HEK293 (cell line): ENCODE results near the gene AK8.
A peak's percentile ranks its signal among the peaks of the same experiment; 100 is the strongest.

Source experiments
- ATF2 ChIP-seq: fragments of 450-650 bp; formaldehyde crosslinking; IDR thresholded peaks from 2 replicates; pipeline ENCODE4 v1.5.1; 2016; ENCODE audit warnings: missing biosample characterization, missing genetic modification characterization, low read depth
- FEZF1 ChIP-seq: fragments of 450-650 bp; formaldehyde crosslinking; IDR thresholded peaks from 2 replicates; pipeline ENCODE4 v1.5.1; 2016; ENCODE audit warnings: missing biosample characterization, missing genetic modification characterization
- HOXC10 ChIP-seq: sonication (generic); formaldehyde crosslinking; IDR thresholded peaks from 2 replicates; pipeline ENCODE4 v1.8.1; 2023; ENCODE audit warnings: mild to moderate bottlenecking, missing genetic modification reagents
- INSM2 ChIP-seq: fragments of 450-650 bp; formaldehyde crosslinking; IDR thresholded peaks from 2 replicates; pipeline ENCODE4 v1.5.1; 2016; ENCODE audit warnings: missing biosample characterization, missing genetic modification characterization
- RBAK ChIP-seq: fragments of 450-650 bp; formaldehyde crosslinking; IDR thresholded peaks from 2 replicates; pipeline ENCODE4 v1.5.1; 2016; ENCODE audit warnings: missing biosample characterization, missing genetic modification characterization
- REPIN1 ChIP-seq: fragments of 450-650 bp; formaldehyde crosslinking; IDR thresholded peaks from 2 replicates; pipeline ENCODE4 v1.5.1; 2017; ENCODE audit warnings: missing biosample characterization, missing genetic modification characterization, low read depth
- SCRT1 ChIP-seq: fragments of 450-650 bp; formaldehyde crosslinking; IDR thresholded peaks from 2 replicates; pipeline ENCODE4 v1.5.1; 2016; ENCODE audit warnings: missing biosample characterization, missing genetic modification characterization, borderline replicate concordance
- ZBTB11 ChIP-seq: fragments of 450-650 bp; formaldehyde crosslinking; conservative IDR thresholded peaks from 2 replicates; pipeline ENCODE4 v1.5.1; 2016; ENCODE audit warnings: low read depth, missing biosample characterization, missing genetic modification characterization
- ZBTB7A ChIP-seq: fragments of 450-650 bp; formaldehyde crosslinking; IDR thresholded peaks from 2 replicates; pipeline ENCODE4 v1.5.1; 2016; ENCODE audit warnings: low read depth, missing biosample characterization, missing genetic modification characterization
- ZEB2 ChIP-seq: fragments of 450-650 bp; formaldehyde crosslinking; IDR thresholded peaks from 2 replicates; pipeline ENCODE4 v1.5.1; 2016; ENCODE audit warnings: missing biosample characterization, missing genetic modification characterization
- ZNF138 ChIP-seq: fragments of 450-650 bp; formaldehyde crosslinking; IDR thresholded peaks from 2 replicates; pipeline ENCODE4 v1.5.1; 2016; ENCODE audit warnings: missing biosample characterization, missing genetic modification characterization, borderline replicate concordance
- ZNF140 ChIP-seq: fragments of 450-650 bp; formaldehyde crosslinking; IDR thresholded peaks from 2 replicates; pipeline ENCODE4 v1.5.1; 2016; ENCODE audit warnings: missing biosample characterization, missing genetic modification characterization
- ZNF184 ChIP-seq: fragments of 450-650 bp; IDR thresholded peaks from 2 replicates; pipeline ENCODE4 v1.5.1; 2018; ENCODE audit warnings: missing biosample characterization, mild to moderate bottlenecking, missing genetic modification characterization
- ZNF302 ChIP-seq: fragments of 450-650 bp; formaldehyde crosslinking; IDR thresholded peaks from 2 replicates; pipeline ENCODE4 v1.5.1; 2016; ENCODE audit warnings: missing biosample characterization, missing genetic modification characterization, low read depth
- ZNF341 ChIP-seq: fragments of 450-650 bp; formaldehyde crosslinking; IDR thresholded peaks from 2 replicates; pipeline ENCODE4; 2016; ENCODE audit warnings: low read depth, missing biosample characterization, missing genetic modification characterization
- ZNF391 ChIP-seq: fragments of 450-650 bp; formaldehyde crosslinking; IDR thresholded peaks from 2 replicates; pipeline ENCODE4 v1.5.1; 2016; ENCODE audit warnings: low read depth, missing biosample characterization, missing genetic modification characterization, borderline replicate concordance
- ZNF521 ChIP-seq: fragments of 450-650 bp; formaldehyde crosslinking; IDR thresholded peaks from 2 replicates; pipeline ENCODE4 v1.5.1; 2017; ENCODE audit warnings: missing biosample characterization, mild to moderate bottlenecking, missing genetic modification characterization
- ZNF529 ChIP-seq: fragments of 450-650 bp; formaldehyde crosslinking; IDR thresholded peaks from 2 replicates; pipeline ENCODE4 v1.5.1; 2017; ENCODE audit warnings: missing genetic modification characterization, missing biosample characterization; ENCODE audit not compliant: insufficient replicate concordance
- ZNF548 ChIP-seq: fragments of 450-650 bp; formaldehyde crosslinking; IDR thresholded peaks from 2 replicates; pipeline ENCODE4 v1.5.1; 2016; ENCODE audit warnings: missing biosample characterization, missing genetic modification characterization
- ZNF549 ChIP-seq: fragments of 450-650 bp; IDR thresholded peaks from 2 replicates; pipeline ENCODE4 v1.5.1; 2018; ENCODE audit warnings: missing biosample characterization, missing genetic modification characterization, mild to moderate bottlenecking, inconsistent platforms, moderate library complexity
- ZNF585B ChIP-seq: fragments of 450-650 bp; formaldehyde crosslinking; IDR thresholded peaks from 2 replicates; pipeline ENCODE4 v1.5.1; 2016; ENCODE audit warnings: missing biosample characterization, missing genetic modification characterization
- ZNF621 ChIP-seq: fragments of 450-650 bp; formaldehyde crosslinking; IDR thresholded peaks from 2 replicates; pipeline ENCODE4 v1.5.1; 2017; ENCODE audit warnings: missing biosample characterization, missing genetic modification characterization
- ZNF629 ChIP-seq: fragments of 450-650 bp; formaldehyde crosslinking; IDR thresholded peaks from 2 replicates; pipeline ENCODE4 v1.5.1; 2017; ENCODE audit warnings: missing biosample characterization, missing genetic modification characterization
- ZNF701 ChIP-seq: fragments of 450-650 bp; formaldehyde crosslinking; IDR thresholded peaks from 2 replicates; pipeline ENCODE4 v1.5.1; 2016; ENCODE audit warnings: missing biosample characterization, missing genetic modification characterization
- TF ChIP-seq, protein P1 (sequence below): fragments of 450-650 bp; formaldehyde crosslinking; IDR thresholded peaks from 2 replicates; pipeline ENCODE4 v1.5.1; 2017; ENCODE audit warnings: missing biosample characterization, missing genetic modification characterization
- TF ChIP-seq, protein P2 (sequence below): fragments of 450-650 bp; formaldehyde crosslinking; IDR thresholded peaks from 2 replicates; pipeline ENCODE4 v1.5.1; 2016; ENCODE audit warnings: missing biosample characterization, missing genetic modification characterization
- TF ChIP-seq, protein P3 (sequence below): fragments of 450-650 bp; formaldehyde crosslinking; IDR thresholded peaks from 2 replicates; pipeline ENCODE4 v1.5.1; 2016; ENCODE audit warnings: missing biosample characterization, missing genetic modification characterization

The AK8 gene

GRCh38 chr9:132752877-132753592 lies 125.0 kb downstream of the AK8 start (continued):
- TF ChIP-seq, protein P1, sequence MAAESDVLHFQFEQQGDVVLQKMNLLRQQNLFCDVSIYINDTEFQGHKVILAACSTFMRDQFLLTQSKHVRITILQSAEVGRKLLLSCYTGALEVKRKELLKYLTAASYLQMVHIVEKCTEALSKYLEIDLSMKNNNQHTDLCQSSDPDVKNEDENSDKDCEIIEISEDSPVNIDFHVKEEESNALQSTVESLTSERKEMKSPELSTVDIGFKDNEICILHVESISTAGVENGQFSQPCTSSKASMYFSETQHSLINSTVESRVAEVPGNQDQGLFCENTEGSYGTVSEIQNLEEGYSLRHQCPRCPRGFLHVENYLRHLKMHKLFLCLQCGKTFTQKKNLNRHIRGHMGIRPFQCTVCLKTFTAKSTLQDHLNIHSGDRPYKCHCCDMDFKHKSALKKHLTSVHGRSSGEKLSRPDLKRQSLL (tag by site-specific recombination): peak; percentile 39
- TF ChIP-seq ZNF140 (tag by site-specific recombination): no peak
- no peak for TF ChIP-seq REPIN1 (tag by site-specific recombination)
- TF ChIP-seq ZNF138 (tag by site-specific recombination): no peak
- TF ChIP-seq RBAK (tag by site-specific recombination): no peak
- TF ChIP-seq FEZF1 (tag by site-specific recombination): peak; percentile 67; the same call in 1 of the 2 replicates
- no peak for TF ChIP-seq ZNF549 (tag by site-specific recombination)
- TF ChIP-seq, protein P2, sequence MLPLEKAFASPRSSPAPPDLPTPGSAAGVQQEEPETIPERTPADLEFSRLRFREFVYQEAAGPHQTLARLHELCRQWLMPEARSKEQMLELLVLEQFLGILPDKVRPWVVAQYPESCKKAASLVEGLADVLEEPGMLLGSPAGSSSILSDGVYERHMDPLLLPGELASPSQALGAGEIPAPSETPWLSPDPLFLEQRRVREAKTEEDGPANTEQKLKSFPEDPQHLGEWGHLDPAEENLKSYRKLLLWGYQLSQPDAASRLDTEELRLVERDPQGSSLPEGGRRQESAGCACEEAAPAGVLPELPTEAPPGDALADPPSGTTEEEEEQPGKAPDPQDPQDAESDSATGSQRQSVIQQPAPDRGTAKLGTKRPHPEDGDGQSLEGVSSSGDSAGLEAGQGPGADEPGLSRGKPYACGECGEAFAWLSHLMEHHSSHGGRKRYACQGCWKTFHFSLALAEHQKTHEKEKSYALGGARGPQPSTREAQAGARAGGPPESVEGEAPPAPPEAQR (tag by site-specific recombination): no peak
- no peak for TF ChIP-seq ZNF341 (tag by site-specific recombination)
- TF ChIP-seq HOXC10: no peak
- TF ChIP-seq ZNF391 (tag by site-specific recombination): no peak; the same call in 1 of the 2 replicates
- no peak for TF ChIP-seq ZNF585B (tag by site-specific recombination)
- no peak for TF ChIP-seq ZNF184 (tag by site-specific recombination)
- TF ChIP-seq ZNF621 (tag by site-specific recombination): no peak
- TF ChIP-seq INSM2 (tag by site-specific recombination): peak; percentile 72
- no peak for TF ChIP-seq ZNF701 (tag by site-specific recombination)
- no peak for TF ChIP-seq ZNF521 (tag by site-specific recombination)
- TF ChIP-seq ZNF548: no peak
- TF ChIP-seq ZNF302 (tag by site-specific recombination): no peak
- TF ChIP-seq ZBTB7A (tag by site-specific recombination): no peak
- TF ChIP-seq, protein P3, sequence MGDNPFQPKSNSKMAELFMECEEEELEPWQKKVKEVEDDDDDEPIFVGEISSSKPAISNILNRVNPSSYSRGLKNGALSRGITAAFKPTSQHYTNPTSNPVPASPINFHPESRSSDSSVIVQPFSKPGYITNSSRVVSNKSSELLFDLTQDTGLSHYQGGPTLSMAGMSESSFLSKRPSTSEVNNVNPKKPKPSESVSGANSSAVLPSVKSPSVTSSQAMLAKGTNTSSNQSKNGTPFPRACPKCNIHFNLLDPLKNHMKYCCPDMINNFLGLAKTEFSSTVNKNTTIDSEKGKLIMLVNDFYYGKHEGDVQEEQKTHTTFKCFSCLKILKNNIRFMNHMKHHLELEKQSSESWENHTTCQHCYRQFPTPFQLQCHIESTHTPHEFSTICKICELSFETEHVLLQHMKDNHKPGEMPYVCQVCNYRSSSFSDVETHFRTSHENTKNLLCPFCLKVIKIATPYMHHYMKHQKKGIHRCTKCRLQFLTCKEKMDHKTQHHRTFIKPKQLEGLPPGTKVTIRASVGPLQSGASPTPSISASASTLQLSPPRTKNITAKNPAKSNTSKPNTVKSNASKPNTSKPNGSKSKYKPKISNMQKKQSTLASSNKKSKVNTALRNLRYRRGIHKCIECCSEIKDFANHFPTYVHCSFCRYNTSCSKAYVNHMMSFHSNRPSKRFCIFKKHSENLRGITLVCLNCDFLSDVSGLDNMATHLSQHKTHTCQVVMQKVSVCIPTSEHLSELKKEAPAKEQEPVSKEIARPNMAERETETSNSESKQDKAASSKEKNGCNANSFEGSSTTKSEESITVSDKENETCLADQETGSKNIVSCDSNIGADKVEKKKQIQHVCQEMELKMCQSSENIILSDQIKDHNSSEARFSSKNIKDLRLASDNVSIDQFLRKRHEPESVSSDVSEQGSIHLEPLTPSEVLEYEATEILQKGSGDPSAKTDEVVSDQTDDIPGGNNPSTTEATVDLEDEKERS (tag by site-specific recombination): no peak
- TF ChIP-seq ZBTB11 (tag by site-specific recombination): no peak
- no peak for TF ChIP-seq ATF2 (tag by site-specific recombination)
- TF ChIP-seq ZNF629 (tag by site-specific recombination): peak; percentile 70
- 0 out of 2 replicates have a peak, but pooled peaks have one; percentile 36 for TF ChIP-seq SCRT1 (tag by site-specific recombination)
- no peak for TF ChIP-seq ZNF529
- peak; percentile 57; the same call in 1 of the 2 replicates for TF ChIP-seq ZEB2 (tag by site-specific recombination)
